Lower lobe of right lung (tissue), 2 donors: Measurements from ENCODE around the gene DYNC1I1. TPM values are rescaled to one million over a fixed set of nuclear protein-coding genes. Genes with fewer than 3 reads are reported as not detected.
A peak's percentile ranks its signal among the peaks of the same experiment; 100 is the strongest.

Source experiments
- ATAC-seq, 2 donors: fragments of 200-7000 bp; cut with Tn5 transposase; one replicate each; pipeline ENCODE4 v1.9.1; 2020 to 2022; ENCODE audit warnings: mild to moderate bottlenecking in 2 of 2, moderate library complexity in 2 of 2
- DNase-seq: peaks from one replicate; pipeline ENCODE4 v3.0.0-alpha.2; 2020
- H3K27ac ChIP-seq: fragments of 200-600 bp; one replicate; pipeline ENCODE4 v1.8.0; 2022
- H3K27me3 ChIP-seq: fragments of 200-600 bp; one replicate; pipeline ENCODE4 v1.8.0; 2022; ENCODE audit warnings: low read depth
- H3K36me3 ChIP-seq: fragments of 200-600 bp; one replicate; pipeline ENCODE4 v1.8.0; 2022; ENCODE audit warnings: mild to moderate bottlenecking
- H3K4me1 ChIP-seq: fragments of 200-600 bp; one replicate; pipeline ENCODE4 v1.8.0; 2022
- H3K4me3 ChIP-seq: fragments of 200-600 bp; one replicate; pipeline ENCODE4 v1.8.0; 2022; ENCODE audit warnings: mild to moderate bottlenecking
- H3K9me3 ChIP-seq: fragments of 200-600 bp; one replicate; pipeline ENCODE4 v1.8.0; 2022
- CTCF ChIP-seq: fragments of 200-600 bp; IDR thresholded peaks from one replicate; pipeline ENCODE4 v1.8.0; 2022; ENCODE audit warnings: antibody characterized with exemption, mild to moderate bottlenecking
- intact Hi-C: fragments of 100-400 bp; cut with DNase I; formaldehyde crosslinking; loops from one replicate; pipeline ENCODE4 v1.11.0; 2022
- total RNA-seq: library from RNA; stranded (reverse); fragmentation: NEBNext Ultra II Directional; extraction: Animal tissue kit (Norgen Biotek cat#: 25700); gene quantifications from one replicate; pipeline ENCODE4 v1.2.1, GENCODE V29; 2021
- donor health status: DM: no; HTN: yes; CAD: no; lungs with severe emphysema.

DYNC1I1 gene
- total RNA-seq, 1 donor from 2014 or later: 1.3 TPM

DNA sequence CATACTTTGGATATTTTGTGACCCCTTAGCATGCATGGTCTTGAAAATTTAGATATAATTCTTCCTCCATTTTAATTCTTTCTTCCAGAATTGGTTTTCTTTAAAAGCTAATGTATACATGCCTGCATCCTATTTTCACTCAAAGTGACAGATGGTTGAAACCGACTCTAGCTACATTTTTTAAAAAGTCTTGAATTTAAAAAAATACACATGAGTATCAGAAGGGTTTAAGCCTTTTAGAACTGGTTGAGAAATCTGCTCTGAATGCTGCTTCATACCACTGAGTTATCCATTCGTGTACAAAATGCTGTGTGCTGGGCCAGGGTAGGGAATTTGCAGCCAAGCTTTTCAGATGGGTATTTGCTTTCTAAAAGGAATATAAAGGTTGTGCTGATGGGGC, 16.5 kb downstream of the DYNC1I1 start:
- no peak for TF ChIP-seq CTCF
- H3K4me1 ChIP-seq: no peaks in the 10 kb centered on the region
- ATAC-seq (no peak), DNase-seq (no peak)
- H3K36me3 ChIP-seq: no peaks in the 10 kb centered on the region
- H3K27me3 ChIP-seq: no peaks in the 10 kb centered on the region
- H3K4me3 ChIP-seq: no peak overlapping the region
- intact Hi-C loops: no loop called here
- no peak overlapping the region for H3K27ac ChIP-seq
- no peaks in the 10 kb centered on the region for H3K9me3 ChIP-seq

GRCh38 chr7:95793658-95794057, 21.3 kb downstream of the DYNC1I1 start:
- no peak for DNase-seq

GRCh38 chr7:95794917-95795515, 22.7 kb downstream of the DYNC1I1 start:
- H3K4me3 ChIP-seq: no peak overlapping the region
- H3K27me3 ChIP-seq: no peaks in the 10 kb centered on the region
- intact Hi-C loops: no loop called here
- no peak overlapping the region for H3K27ac ChIP-seq
- DNase-seq (no peak), ATAC-seq (no peak)
- TF ChIP-seq CTCF: peak; percentile 30
- no peaks in the 10 kb centered on the region for H3K36me3 ChIP-seq
- H3K4me1 ChIP-seq: no peaks in the 10 kb centered on the region
- H3K9me3 ChIP-seq: no peaks in the 10 kb centered on the region

More at GRCh38 chr7:95793658-95794057, 21.3 kb downstream of the DYNC1I1 start:
- Histone ChIP-seq H3K4me1 (no peaks in the 10 kb centered on the region), H3K27ac (no peak overlapping the region), H3K9me3 (no peaks in the 10 kb centered on the region), H3K27me3 (no peaks in the 10 kb centered on the region), H3K36me3 (no peaks in the 10 kb centered on the region), H3K4me3 (no peak overlapping the region)
- ATAC-seq: no peak
- intact Hi-C loops: no loop called here
- no peak for TF ChIP-seq CTCF

GRCh38 chr7:95796617-95797016, 24.3 kb downstream of the DYNC1I1 start:
- no peak overlapping the region for H3K27ac ChIP-seq
- H3K4me1 ChIP-seq: no peaks in the 10 kb centered on the region
- DNase-seq (no peak), ATAC-seq (no peak)
- no peaks in the 10 kb centered on the region for H3K9me3 ChIP-seq
- H3K4me3 ChIP-seq: no peak overlapping the region
- no peaks in the 10 kb centered on the region for H3K27me3 ChIP-seq
- no peak for TF ChIP-seq CTCF
- H3K36me3 ChIP-seq: no peaks in the 10 kb centered on the region
- intact Hi-C loops: no loop called here

- no peak overlapping the region for H3K27ac ChIP-seq
- DNase-seq: no peak
- H3K4me3 ChIP-seq: no peak overlapping the region
- H3K27me3 ChIP-seq: no peaks in the 10 kb centered on the region
- no peaks in the 10 kb centered on the region for H3K4me1 ChIP-seq
- no peak for ATAC-seq
- H3K9me3 ChIP-seq: no peaks in the 10 kb centered on the region
- no peak for TF ChIP-seq CTCF
- intact Hi-C loops: no loop called here
- H3K36me3 ChIP-seq: no peaks in the 10 kb centered on the region
These were observed 26.1 kb downstream of the DYNC1I1 start for GRCh38 chr7:95798401-95798930.
